Stimulated activated CD8-positive, alpha-beta memory T cell treated with anti-CD3 and anti-CD28 coated beads, Interleukin-12 subunit alpha, Interleukin-12 subunit beta, amount 100 ng/mL, for 24 hours (primary cell): ENCODE data around the gene IL6ST.
A peak's percentile ranks its signal among the peaks of the same experiment; 100 is the strongest.
"Not testable (repeated sequence)": the region's sequence is repeated elsewhere in the genome, so short reads cannot be mapped to it uniquely, and the experiment has no call there.

Experiments
- DNase-seq: peaks from one replicate; pipeline ENCODE4 v3.0.0-alpha.2; 2020; ENCODE audit errors: extremely low read depth

Gene IL6ST

GRCh38 chr5:56004874-56005273, 10.1 kb upstream of the IL6ST start:
- no peak for DNase-seq

- DNase-seq = no peak
Observed at GRCh38 chr5:56003679-56004078, 8.9 kb upstream of the IL6ST start.

- DNase-seq = no peak
Observed at GRCh38 chr5:56003179-56003578, 8.4 kb upstream of the IL6ST start.

- DNase-seq = no peak
Observed at GRCh38 chr5:56002303-56002702, 7.5 kb upstream of the IL6ST start.

GRCh38 chr5:56000221-56000620, 5.5 kb upstream of the IL6ST start:
- not testable (repeated sequence) for DNase-seq

- no peak for DNase-seq
Observed at GRCh38 chr5:55998966-55999365, 4.2 kb upstream of the IL6ST start.

- no peak for DNase-seq
Observed at GRCh38 chr5:55997742-55998351, 3.1 kb upstream of the IL6ST start.

- peak; percentile 91 for DNase-seq
Observed at GRCh38 chr5:55994998-55995914, 493 bp upstream of the IL6ST start.

GRCh38 chr5:55993731-55994494, 850 bp downstream of the IL6ST start:
- DNase-seq = no peak

- no peak for DNase-seq
Observed at GRCh38 chr5:55993013-55993412, 1.8 kb downstream of the IL6ST start.

GRCh38 chr5:55991768-55992486, 2.8 kb downstream of the IL6ST start:
- DNase-seq = no peak

GRCh38 chr5:55990895-55991294, 3.9 kb downstream of the IL6ST start:
- DNase-seq = not testable (repeated sequence)

GRCh38 chr5:55989860-55990259, 4.9 kb downstream of the IL6ST start:
- no peak for DNase-seq

- no peak for DNase-seq
Observed at GRCh38 chr5:55988979-55989638, 5.7 kb downstream of the IL6ST start.

- not testable (repeated sequence) for DNase-seq
Observed at GRCh38 chr5:55988428-55988827, 6.3 kb downstream of the IL6ST start.

GRCh38 chr5:55986931-55987330, 7.8 kb downstream of the IL6ST start:
- no peak for DNase-seq

GRCh38 chr5:55985181-55985580, 9.6 kb downstream of the IL6ST start:
- DNase-seq = no peak

- DNase-seq = no peak
Observed at GRCh38 chr5:55983986-55984385, 10.8 kb downstream of the IL6ST start.

GRCh38 chr5:55982957-55983381, 11.8 kb downstream of the IL6ST start:
- no peak for DNase-seq

- DNase-seq = no peak
Observed at GRCh38 chr5:55973296-55973695, 21.5 kb downstream of the IL6ST start.

GRCh38 chr5:55969956-55970355, 24.8 kb downstream of the IL6ST start:
- no peak for DNase-seq
